B cell (primary cell): ENCODE data around the gene CAMTA1. TPM values are rescaled to one million over a fixed set of nuclear protein-coding genes. Genes with fewer than 3 reads are reported as not detected.

Experiments used
- ATAC-seq: fragments of 200-7000 bp; cut with Tn5 transposase; one replicate; pipeline ENCODE4 v1.10.0; 2021; ENCODE audit warnings: low read depth, mild to moderate bottlenecking, moderate number of reproducible peaks, moderate library complexity
- CTCF ChIA-PET: fragments of 350-600 bp; sonication (Branson Sonifier 250); formaldehyde crosslinking; loops from one replicate; lab custom pipeline; 2021; ENCODE audit warnings: antibody characterized with exemption, inconsistent platforms; lab: Charles Lee
- POLR2A ChIA-PET: fragments of 350-600 bp; sonication (Branson Sonifier 250); formaldehyde crosslinking; loops from one replicate; lab custom pipeline; 2021; ENCODE audit warnings: antibody characterized with exemption; lab: Charles Lee
- DNase-seq: peaks from one replicate; pipeline ENCODE4 v3.0.0; 2013
- H2AFZ ChIP-seq: 2 replicates; pipeline ENCODE4 v1.6.1; 2012; ENCODE audit warnings: mild to moderate bottlenecking, low read depth, low read length; ENCODE audit not compliant: insufficient read depth, poor library complexity, severe bottlenecking
- H3K27ac ChIP-seq, 2 donors: 1 replicate in 1 of 2; 2 replicates in 1 of 2; pipeline ENCODE4 v1.5.1; 2012 to 2013; ENCODE audit warnings: low read length in 2 of 2, mild to moderate bottlenecking in 2 of 2, moderate library complexity in 1 of 2
- H3K27me3 ChIP-seq, 4 experiments: fragments of 200-600 bp in 1 of 4; sonication (generic) in 1 of 4; replicated peaks in 1 of 4; 1 replicate in 2 of 4; 2 replicates in 2 of 4; pipeline versions ENCODE4 v1.6.1 to v1.7.0; 2013 to 2016; ENCODE audit warnings: low read length in 3 of 4, mild to moderate bottlenecking in 2 of 4, mixed read lengths in 1 of 4, moderate library complexity in 1 of 4; ENCODE audit not compliant: insufficient read depth in 4 of 4, control insufficient read depth in 3 of 4; ENCODE audit errors: control extremely low read depth in 1 of 4
- H3K36me3 ChIP-seq, 2 experiments: replicated peaks in 1 of 2; 1 replicate in 1 of 2; 2 replicates in 1 of 2; pipeline versions ENCODE4 v1.6.1 to v1.7.1; 2013; ENCODE audit warnings: low read length in 1 of 2; ENCODE audit not compliant: insufficient read depth in 2 of 2, control insufficient read depth in 1 of 2; ENCODE audit errors: control extremely low read depth in 1 of 2, extremely low read depth in 1 of 2
- H3K4me1 ChIP-seq, 2 donors: fragments of 200-600 bp in 1 of 2; sonication (generic) in 1 of 2; 1 replicate in 1 of 2; 2 replicates in 1 of 2; pipeline versions ENCODE4 v1.5.1 to v1.6.1; 2013 to 2017; ENCODE audit warnings: low read length in 2 of 2; ENCODE audit not compliant: control insufficient read depth in 2 of 2, insufficient read depth in 2 of 2
- H3K4me2 ChIP-seq: replicated peaks from 2 replicates; pipeline ENCODE3; 2012; ENCODE audit warnings: mild to moderate bottlenecking, low read depth, low read length; ENCODE audit not compliant: poor library complexity, severe bottlenecking
- H3K4me3 ChIP-seq, 5 experiments: fragments of 200-600 bp in 1 of 5; sonication (generic) in 1 of 5; 1 replicate in 3 of 5; 2 replicates in 2 of 5; pipeline versions ENCODE4 v1.5.1 to v1.7.0; 2011 to 2016; ENCODE audit warnings: low read length in 4 of 5, mild to moderate bottlenecking in 4 of 5, low read depth in 2 of 5, control low read depth in 1 of 5, moderate library complexity in 1 of 5; ENCODE audit not compliant: insufficient read depth in 1 of 5; ENCODE audit errors: control extremely low read depth in 1 of 5, extremely low read depth in 1 of 5
- H3K79me2 ChIP-seq: fragments of 200-600 bp; sonication (generic); one replicate; pipeline ENCODE4 v1.6.0; 2016; ENCODE audit warnings: low read length; ENCODE audit not compliant: control insufficient read depth, insufficient read depth
- H3K9ac ChIP-seq: fragments of 200-600 bp; sonication (generic); 2 replicates; pipeline ENCODE4 v1.6.1; 2017; ENCODE audit warnings: mild to moderate bottlenecking, low read length, moderate library complexity
- H3K9me3 ChIP-seq, 3 donors: one replicate each; pipeline versions ENCODE4 v1.6.1 to v1.7.1; 2013; ENCODE audit warnings: low read length in 2 of 3; ENCODE audit not compliant: control insufficient read depth in 2 of 3, insufficient read depth in 1 of 3; ENCODE audit errors: control extremely low read depth in 1 of 3
- H4K20me1 ChIP-seq: 2 replicates; pipeline ENCODE4 v1.6.0; 2012; ENCODE audit warnings: mild to moderate bottlenecking, low read length; ENCODE audit not compliant: insufficient read depth, control insufficient read depth, poor library complexity, severe bottlenecking
- H3K27ac Mint-ChIP-seq: one replicate; pipeline ENCODE4 v1.8.0; 2021; ENCODE audit warnings: mixed read lengths
- H3K27me3 Mint-ChIP-seq: one replicate; pipeline ENCODE4 v1.8.0; 2021; ENCODE audit warnings: mixed read lengths
- H3K4me1 Mint-ChIP-seq: one replicate; pipeline ENCODE4 v1.8.0; 2021; ENCODE audit warnings: mixed read lengths
- H3K4me3 Mint-ChIP-seq: one replicate; pipeline ENCODE4 v1.8.0; 2021; ENCODE audit warnings: mixed read lengths
- H3K9me3 Mint-ChIP-seq: one replicate; pipeline ENCODE4 v1.8.0; 2022; ENCODE audit warnings: mixed read lengths; ENCODE audit not compliant: insufficient read depth
- EZH2 ChIP-seq: IDR thresholded peaks from 2 replicates; pipeline ENCODE4 v1.6.1; 2012; ENCODE audit warnings: borderline replicate concordance, low read depth, mild to moderate bottlenecking, moderate library complexity, low read length; ENCODE audit not compliant: insufficient read depth, poor library complexity, severe bottlenecking
- WGBS: methylation state at CpG from one replicate; pipeline ENCODE4 v1.1.5; 2013; ENCODE audit warnings: missing lambda C conversion rate; ENCODE audit not compliant: insufficient coverage; 5-methylcytosine and 5-hydroxymethylcytosine counted together
- intact Hi-C: fragments of 100-400 bp; cut with micrococcal nuclease; formaldehyde crosslinking; loops from one replicate; pipeline ENCODE4 v1.10.0; 2022
- polyA plus RNA-seq: library from polyadenylated mRNA; depleted of rRNA; stranded (reverse); fragments of >200 nt; gene quantifications from 2 replicates; pipeline ENCODE4 v1.2.3, GENCODE V29; 2012
- total RNA-seq, 2 donors: library from RNA; stranded (reverse); fragments of 120-200 nt in 1 of 2; gene quantifications; 1 replicate in 1 of 2; 2 replicates in 1 of 2; pipeline versions ENCODE4 v1.2.3 to v1.2.4, GENCODE V29; 2013 to 2022
- TF ChIP-seq, protein P1 (sequence below): fragments of 200-600 bp; IDR thresholded peaks from one replicate; pipeline ENCODE4 v1.8.0; 2022; ENCODE audit warnings: antibody characterized with exemption, mild to moderate bottlenecking

CAMTA1 gene
- total and polyA plus RNA-seq, 2 donors (not counting 1 experiment from before 2014, with no cell fraction given) = 42.2 to 45.7 TPM

DNA sequence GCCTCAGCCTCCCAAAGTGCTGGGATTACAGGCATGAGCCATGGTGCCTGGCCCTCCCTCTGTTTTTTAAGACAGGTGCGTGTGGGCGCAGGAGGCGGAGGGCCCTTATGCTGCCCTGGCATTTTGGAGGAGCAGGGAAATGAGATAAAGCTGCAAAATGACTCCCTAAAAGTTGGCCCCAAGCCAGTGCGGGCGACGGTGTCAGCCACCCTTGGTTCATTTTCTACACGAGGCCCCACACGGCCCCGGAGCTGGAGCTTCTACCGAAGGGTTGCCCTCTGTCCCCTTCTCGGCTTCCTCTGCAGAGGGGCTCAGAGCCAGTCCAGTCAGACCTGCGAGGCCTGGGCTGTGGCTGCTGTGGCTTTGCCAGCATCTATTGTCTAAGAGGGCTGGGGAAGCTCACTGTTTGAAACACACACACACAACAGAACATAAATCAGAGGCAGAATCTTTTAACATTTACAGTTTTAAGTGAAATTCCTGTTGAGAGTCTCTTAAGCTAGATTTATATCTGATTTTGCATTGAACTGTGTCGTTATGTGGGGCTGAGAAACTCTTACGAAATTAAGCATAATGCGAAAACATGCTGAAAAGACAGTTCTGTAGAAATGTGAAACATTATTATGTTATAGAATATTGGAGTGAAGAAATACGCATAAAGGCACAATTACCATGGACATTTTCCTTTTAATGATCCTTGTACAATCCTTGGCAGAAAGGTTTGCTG is 255.9 kb downstream of the CAMTA1 start:
- POLR2A ChIA-PET = no interaction called here
- no peaks in the 10 kb centered on the region for H4K20me1 ChIP-seq
- H3K36me3 ChIP-seq = no peaks in the 10 kb centered on the region
- no peak overlapping the region for H3K27ac ChIP-seq
- no peaks in the 10 kb centered on the region for H3K4me1 ChIP-seq
- no peak overlapping the region for H3K4me3 ChIP-seq
- no peaks in the 10 kb centered on the region for H3K27me3 ChIP-seq
- no peak overlapping the region for H3K4me3 Mint-ChIP-seq
- CTCF ChIA-PET = interaction anchor here (1.5 kb wide), 1 partner anchor 10 kb away, joined by 3 read pairs; no protein-coding TSS in a partner anchor
- DNase-seq = no peak
- no peak overlapping the region for H3K9ac ChIP-seq
- no peaks in the 10 kb centered on the region for H3K9me3 Mint-ChIP-seq
- H3K27ac Mint-ChIP-seq = no peak overlapping the region
- no peaks in the 10 kb centered on the region for H3K79me2 ChIP-seq
- H2AFZ ChIP-seq = no peak overlapping the region
- no peak for ATAC-seq
- intact Hi-C loops = loop anchor here (5.0 kb wide), 1 partner anchor 606 kb away; no protein-coding TSS in a partner anchor
- no peaks in the 10 kb centered on the region for H3K4me1 Mint-ChIP-seq
- TF ChIP-seq, protein P1, sequence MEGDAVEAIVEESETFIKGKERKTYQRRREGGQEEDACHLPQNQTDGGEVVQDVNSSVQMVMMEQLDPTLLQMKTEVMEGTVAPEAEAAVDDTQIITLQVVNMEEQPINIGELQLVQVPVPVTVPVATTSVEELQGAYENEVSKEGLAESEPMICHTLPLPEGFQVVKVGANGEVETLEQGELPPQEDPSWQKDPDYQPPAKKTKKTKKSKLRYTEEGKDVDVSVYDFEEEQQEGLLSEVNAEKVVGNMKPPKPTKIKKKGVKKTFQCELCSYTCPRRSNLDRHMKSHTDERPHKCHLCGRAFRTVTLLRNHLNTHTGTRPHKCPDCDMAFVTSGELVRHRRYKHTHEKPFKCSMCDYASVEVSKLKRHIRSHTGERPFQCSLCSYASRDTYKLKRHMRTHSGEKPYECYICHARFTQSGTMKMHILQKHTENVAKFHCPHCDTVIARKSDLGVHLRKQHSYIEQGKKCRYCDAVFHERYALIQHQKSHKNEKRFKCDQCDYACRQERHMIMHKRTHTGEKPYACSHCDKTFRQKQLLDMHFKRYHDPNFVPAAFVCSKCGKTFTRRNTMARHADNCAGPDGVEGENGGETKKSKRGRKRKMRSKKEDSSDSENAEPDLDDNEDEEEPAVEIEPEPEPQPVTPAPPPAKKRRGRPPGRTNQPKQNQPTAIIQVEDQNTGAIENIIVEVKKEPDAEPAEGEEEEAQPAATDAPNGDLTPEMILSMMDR = no peak
- TF ChIP-seq EZH2 = no peak
- 86% methylated on average over 12 of the region's 16 CpGs for WGBS
- H3K27me3 Mint-ChIP-seq = peaks cover 19% of the 10 kb centered on the region
- no peaks in the 10 kb centered on the region for H3K9me3 ChIP-seq
- H3K4me2 ChIP-seq = no peak overlapping the region
